ENCODE data around the gene LHFPL4.

LHFPL4 gene

DNA sequence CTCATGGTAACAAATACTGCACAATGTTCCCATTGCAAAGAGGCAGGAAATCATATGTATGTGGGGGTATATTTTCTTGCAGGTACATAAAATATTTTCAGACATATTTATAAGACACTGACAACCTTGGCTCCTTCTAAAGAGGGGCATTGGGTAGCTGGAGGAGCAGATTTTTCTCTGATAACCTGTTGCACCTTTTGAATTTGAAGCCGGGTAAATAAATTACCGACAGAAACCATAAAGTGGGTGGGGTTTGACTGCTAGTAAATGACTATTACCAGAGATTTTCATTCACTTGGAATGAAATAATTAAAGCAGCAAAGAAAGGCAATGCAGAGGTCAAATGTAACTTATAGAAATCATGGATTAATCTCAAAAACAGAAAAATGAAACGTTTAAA, 19.2 kb downstream of the LHFPL4 start:
- H3K27ac ChIP-seq: no peak overlapping the region
- TF ChIP-seq, protein P1, sequence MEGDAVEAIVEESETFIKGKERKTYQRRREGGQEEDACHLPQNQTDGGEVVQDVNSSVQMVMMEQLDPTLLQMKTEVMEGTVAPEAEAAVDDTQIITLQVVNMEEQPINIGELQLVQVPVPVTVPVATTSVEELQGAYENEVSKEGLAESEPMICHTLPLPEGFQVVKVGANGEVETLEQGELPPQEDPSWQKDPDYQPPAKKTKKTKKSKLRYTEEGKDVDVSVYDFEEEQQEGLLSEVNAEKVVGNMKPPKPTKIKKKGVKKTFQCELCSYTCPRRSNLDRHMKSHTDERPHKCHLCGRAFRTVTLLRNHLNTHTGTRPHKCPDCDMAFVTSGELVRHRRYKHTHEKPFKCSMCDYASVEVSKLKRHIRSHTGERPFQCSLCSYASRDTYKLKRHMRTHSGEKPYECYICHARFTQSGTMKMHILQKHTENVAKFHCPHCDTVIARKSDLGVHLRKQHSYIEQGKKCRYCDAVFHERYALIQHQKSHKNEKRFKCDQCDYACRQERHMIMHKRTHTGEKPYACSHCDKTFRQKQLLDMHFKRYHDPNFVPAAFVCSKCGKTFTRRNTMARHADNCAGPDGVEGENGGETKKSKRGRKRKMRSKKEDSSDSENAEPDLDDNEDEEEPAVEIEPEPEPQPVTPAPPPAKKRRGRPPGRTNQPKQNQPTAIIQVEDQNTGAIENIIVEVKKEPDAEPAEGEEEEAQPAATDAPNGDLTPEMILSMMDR (conservative IDR thresholded peaks at IDR 0.05): no peak
- TF ChIP-seq ZFX (IDR thresholded peaks at IDR 0.05): no peak

DNA sequence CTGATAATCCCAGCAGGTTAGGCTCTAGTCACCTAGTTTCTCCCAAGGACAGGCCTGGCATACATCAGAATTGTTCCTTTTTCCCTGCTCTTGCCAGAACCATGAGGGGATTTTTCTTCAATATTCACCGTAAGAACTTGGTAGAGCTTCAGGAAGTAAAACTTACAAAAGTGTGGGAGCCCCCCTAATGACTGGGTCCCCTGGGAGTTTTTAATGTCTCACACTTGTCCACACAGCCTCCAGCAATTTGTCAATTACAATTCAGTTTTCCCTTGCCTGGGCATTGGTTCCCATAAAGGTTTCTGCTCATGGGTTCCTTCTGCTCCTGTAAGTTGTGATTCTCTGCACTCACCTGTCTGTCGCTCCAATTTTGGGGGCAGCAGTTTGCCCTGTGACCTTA, 28.5 kb downstream of the LHFPL4 start:
- H3K27ac ChIP-seq: no peak overlapping the region

DNA sequence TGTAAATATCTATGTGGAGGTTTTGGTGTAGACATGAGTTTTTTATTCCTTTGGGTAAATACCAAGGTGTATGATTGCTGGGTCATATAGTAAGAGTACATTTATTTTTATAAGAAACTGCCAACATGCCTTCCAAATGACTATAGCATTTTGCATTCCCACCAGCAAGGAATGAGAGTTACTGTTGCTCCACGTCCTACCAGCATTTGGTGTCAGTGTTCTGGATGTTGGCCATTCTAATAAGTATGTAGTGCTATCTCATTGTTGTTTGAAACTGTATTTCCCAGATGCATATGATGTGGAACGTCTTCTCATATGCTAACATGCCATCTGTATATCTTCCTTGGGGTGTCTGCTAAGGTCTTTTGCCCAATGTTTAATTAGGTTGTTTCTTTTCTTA, 38.7 kb downstream of the LHFPL4 start:
- H3K27ac ChIP-seq: no peak overlapping the region
- TF ChIP-seq, protein P1 (conservative IDR thresholded peaks at IDR 0.05): no peak
- no peak for TF ChIP-seq ZFX (IDR thresholded peaks at IDR 0.05)

More for the DNA sequence above, 28.5 kb downstream of the LHFPL4 start:
- TF ChIP-seq, protein P1 (conservative IDR thresholded peaks at IDR 0.05): no peak
- no peak for TF ChIP-seq ZFX (IDR thresholded peaks at IDR 0.05)

DNA sequence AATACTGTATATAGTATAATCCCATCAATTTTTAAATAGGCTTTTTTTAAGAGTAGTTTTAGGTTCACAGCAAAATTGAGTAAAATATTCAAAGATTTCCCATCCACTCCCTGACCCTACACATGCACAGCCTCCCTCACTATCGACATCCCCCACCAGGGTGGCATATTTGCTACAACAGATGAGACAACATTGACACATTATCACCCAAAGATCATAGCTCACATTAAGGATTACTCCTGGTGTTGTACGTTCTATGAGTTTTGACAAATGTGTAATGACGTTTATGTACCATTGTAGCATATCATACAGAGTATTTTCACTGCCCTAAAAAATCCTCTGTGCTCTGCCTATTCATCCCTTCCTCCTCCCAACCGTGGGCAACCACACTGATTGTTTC, 39.3 kb downstream of the LHFPL4 start:
- TF ChIP-seq, protein P1 (conservative IDR thresholded peaks at IDR 0.05): no peak
- no peak for TF ChIP-seq ZFX (IDR thresholded peaks at IDR 0.05)
- no peak overlapping the region for H3K27ac ChIP-seq

- H3K27ac ChIP-seq: no peak overlapping the region
- no peak for TF ChIP-seq ZFX (IDR thresholded peaks at IDR 0.05)
- TF ChIP-seq, protein P1 (conservative IDR thresholded peaks at IDR 0.05): no peak
These were observed 41.1 kb downstream of the LHFPL4 start for GRCh38 chr3:9512456-9513045.

GRCh38 chr3:9508781-9509180, 44.8 kb downstream of the LHFPL4 start:
- H3K27ac ChIP-seq: no peak overlapping the region
- TF ChIP-seq ZFX (IDR thresholded peaks at IDR 0.05): no peak
- TF ChIP-seq, protein P1 (conservative IDR thresholded peaks at IDR 0.05): no peak

DNA sequence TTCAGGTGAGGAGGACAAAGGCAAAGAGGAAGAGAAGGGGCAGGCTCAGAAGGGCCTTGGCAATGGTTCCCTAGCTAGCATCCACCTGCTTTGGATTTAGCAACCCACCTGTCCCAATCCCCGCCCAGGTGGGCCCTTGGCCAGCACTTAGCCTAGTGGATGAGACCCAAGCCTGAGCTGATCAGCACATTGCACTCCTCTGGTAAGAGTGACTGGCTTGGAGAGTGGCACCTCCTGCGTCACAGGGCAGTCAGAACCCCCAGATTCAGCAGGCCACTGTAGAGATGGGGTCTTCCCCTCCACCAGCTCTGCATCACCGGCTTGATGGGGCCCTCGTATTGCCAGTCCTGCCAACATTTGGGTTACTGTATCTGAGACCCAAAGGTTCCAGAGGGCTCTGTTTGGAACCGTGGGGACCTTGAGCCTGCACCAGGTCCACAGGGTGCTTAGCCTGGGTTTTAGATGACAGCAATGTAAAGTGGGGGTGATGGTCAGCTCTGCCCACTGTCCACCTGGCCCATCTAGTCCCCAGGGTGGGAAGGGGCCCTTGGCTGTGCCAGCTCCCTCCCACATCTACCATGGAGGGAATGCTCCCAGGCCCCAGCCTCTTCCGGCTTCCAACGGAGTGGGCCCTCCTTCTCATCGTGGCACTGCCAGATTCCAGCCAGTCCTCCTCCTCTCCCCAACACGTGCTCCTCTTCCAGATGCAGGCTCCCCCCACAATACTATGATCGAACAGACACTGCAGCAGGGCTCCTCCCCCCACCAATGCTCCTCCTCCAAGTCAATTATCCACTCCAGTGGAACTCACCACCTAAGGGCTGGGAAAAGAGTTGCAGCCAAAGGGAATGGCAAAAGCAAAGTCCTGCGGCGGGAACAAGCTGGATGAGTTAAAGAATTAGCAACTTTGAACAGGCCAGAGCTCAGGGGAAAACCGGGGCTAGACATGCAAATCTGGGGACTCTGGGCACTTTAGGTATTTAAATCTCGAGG, 45.7 kb downstream of the LHFPL4 start:
- TF ChIP-seq ZFX (IDR thresholded peaks at IDR 0.05): no peak
- TF ChIP-seq, protein P1 (conservative IDR thresholded peaks at IDR 0.05): no peak
- no peak overlapping the region for H3K27ac ChIP-seq
